Thoracic aorta (tissue), 2 donors: ENCODE data around the gene ST3GAL5. TPM values are rescaled to one million over a fixed set of nuclear protein-coding genes. Genes with fewer than 3 reads are reported as not detected.

ENCODE experiments used
- ATAC-seq: fragments of 150-250 bp; one replicate; pipeline ENCODE4 v1.8.0; 2017; ENCODE audit warnings: low read depth; ENCODE audit not compliant: insufficient number of reproducible peaks, low FRiP score
- DNase-seq: peaks from one replicate; pipeline ENCODE4 v3.0.0-alpha.2; 2020; ENCODE audit warnings: low spot score
- H3K27ac ChIP-seq, 2 donors: fragments of 200-600 bp; sonication (generic); 1 replicate in 1 of 2; 2 replicates in 1 of 2; pipeline ENCODE4 v1.5.1; 2016; ENCODE audit warnings: mild to moderate bottlenecking in 2 of 2, moderate library complexity in 2 of 2
- H3K27me3 ChIP-seq: fragments of 200-600 bp; sonication (generic); replicated peaks from 2 replicates; pipeline ENCODE4 v1.6.0; 2016; ENCODE audit warnings: mild to moderate bottlenecking; ENCODE audit not compliant: insufficient read depth
- H3K36me3 ChIP-seq: fragments of 200-600 bp; sonication (generic); one replicate; pipeline ENCODE4 v1.5.1; 2016
- H3K4me1 ChIP-seq, 2 donors: fragments of 200-600 bp; sonication (generic); 1 replicate in 1 of 2; 2 replicates in 1 of 2; pipeline versions ENCODE4 v1.5.1 to v1.6.0; 2016; ENCODE audit warnings: low read depth in 2 of 2, mild to moderate bottlenecking in 1 of 2; ENCODE audit not compliant: control insufficient read depth in 1 of 2
- H3K4me3 ChIP-seq: fragments of 200-600 bp; sonication (generic); 2 replicates; pipeline ENCODE4 v1.5.1; 2016; ENCODE audit warnings: mild to moderate bottlenecking
- H3K9me3 ChIP-seq: fragments of 200-600 bp; sonication (generic); 2 replicates; pipeline ENCODE4 v1.5.1; 2016
- total RNA-seq, 2 donors: library from RNA; depleted of rRNA; stranded (reverse); fragments of >200 nt; gene quantifications; one replicate each; pipeline versions ENCODE4 v1.1.0 to v1.2.3, GENCODE V29; 2016
- TF ChIP-seq, protein P1 (sequence below): fragments of 200-600 bp; sonication (generic); IDR thresholded peaks from one replicate; pipeline ENCODE4 v1.5.1; 2019; ENCODE audit warnings: antibody characterized with exemption

The ST3GAL5 gene
- total RNA-seq, 2 donors from 2014 or later, result 11.9 to 32.7 TPM

DNA sequence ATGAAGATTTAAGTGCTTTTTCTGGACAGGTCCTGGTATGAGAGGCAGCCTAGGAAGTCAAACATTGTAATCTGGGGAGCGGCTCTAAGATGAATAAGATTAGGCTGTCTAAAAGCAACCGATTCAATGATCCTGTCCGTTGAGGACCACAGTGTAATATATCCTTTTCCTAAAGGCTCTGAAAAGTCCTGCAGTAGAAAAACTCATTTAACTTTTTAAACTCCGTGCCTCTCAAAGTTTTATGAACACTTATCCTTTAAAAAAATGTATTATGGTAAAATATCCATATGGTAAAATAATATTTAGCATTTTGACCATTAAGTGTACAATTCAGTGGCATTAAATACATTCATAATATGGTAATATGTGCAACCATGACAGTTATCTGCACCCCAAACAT is 95.2 kb downstream of the ST3GAL5 start:
- ATAC-seq (no peak), DNase-seq (no peak)
- Histone ChIP-seq H3K9me3 (no peaks in the 10 kb centered on the region), H3K36me3 (peaks cover 17% of the 10 kb centered on the region), H3K4me1 (peaks cover 51 to 91% of the 10 kb centered on the region in 2 donors), H3K27me3 (no peaks in the 10 kb centered on the region), H3K4me3 (no peak overlapping the region), H3K27ac (peak overlapping the region; percentile 93 to 96)
- TF ChIP-seq, protein P1, sequence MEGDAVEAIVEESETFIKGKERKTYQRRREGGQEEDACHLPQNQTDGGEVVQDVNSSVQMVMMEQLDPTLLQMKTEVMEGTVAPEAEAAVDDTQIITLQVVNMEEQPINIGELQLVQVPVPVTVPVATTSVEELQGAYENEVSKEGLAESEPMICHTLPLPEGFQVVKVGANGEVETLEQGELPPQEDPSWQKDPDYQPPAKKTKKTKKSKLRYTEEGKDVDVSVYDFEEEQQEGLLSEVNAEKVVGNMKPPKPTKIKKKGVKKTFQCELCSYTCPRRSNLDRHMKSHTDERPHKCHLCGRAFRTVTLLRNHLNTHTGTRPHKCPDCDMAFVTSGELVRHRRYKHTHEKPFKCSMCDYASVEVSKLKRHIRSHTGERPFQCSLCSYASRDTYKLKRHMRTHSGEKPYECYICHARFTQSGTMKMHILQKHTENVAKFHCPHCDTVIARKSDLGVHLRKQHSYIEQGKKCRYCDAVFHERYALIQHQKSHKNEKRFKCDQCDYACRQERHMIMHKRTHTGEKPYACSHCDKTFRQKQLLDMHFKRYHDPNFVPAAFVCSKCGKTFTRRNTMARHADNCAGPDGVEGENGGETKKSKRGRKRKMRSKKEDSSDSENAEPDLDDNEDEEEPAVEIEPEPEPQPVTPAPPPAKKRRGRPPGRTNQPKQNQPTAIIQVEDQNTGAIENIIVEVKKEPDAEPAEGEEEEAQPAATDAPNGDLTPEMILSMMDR, result no peak

GRCh38 chr2:85792783-85793441 is 95.9 kb downstream of the ST3GAL5 start:
- Histone ChIP-seq H3K36me3 (peaks cover 19% of the 10 kb centered on the region), H3K27ac (peak overlapping the region; percentile 93 to 96), H3K4me1 (peaks cover 51 to 94% of the 10 kb centered on the region in 2 donors), H3K4me3 (no peak overlapping the region), H3K27me3 (no peaks in the 10 kb centered on the region), H3K9me3 (no peaks in the 10 kb centered on the region)
- DNase-seq (no peak), ATAC-seq (peak; percentile 67)
- TF ChIP-seq, protein P1, result no peak

- Histone ChIP-seq H3K27ac (peak overlapping the region; percentile 79 to 93), H3K36me3 (peaks cover 23% of the 10 kb centered on the region), H3K4me3 (no peak overlapping the region), H3K4me1 (peaks cover 51 to 95% of the 10 kb centered on the region in 2 donors), H3K27me3 (no peaks in the 10 kb centered on the region), H3K9me3 (no peaks in the 10 kb centered on the region)
- DNase-seq (no peak), ATAC-seq (no peak)
- TF ChIP-seq, protein P1, result no peak
Observed at GRCh38 chr2:85791704-85792565, 96.9 kb downstream of the ST3GAL5 start.

- no peak for DNase-seq
- peaks cover 23% of the 10 kb centered on the region for H3K36me3 ChIP-seq
- peak overlapping the region; percentile 79 to 93 for H3K27ac ChIP-seq
Observed at GRCh38 chr2:85790499-85791188, 98.1 kb downstream of the ST3GAL5 start.

More at GRCh38 chr2:85790499-85791188, 98.1 kb downstream of the ST3GAL5 start:
- peaks cover 50 to 95% of the 10 kb centered on the region in 2 donors for H3K4me1 ChIP-seq
- no peak for ATAC-seq
- no peaks in the 10 kb centered on the region for H3K27me3 ChIP-seq
- TF ChIP-seq, protein P1, result no peak
- no peak overlapping the region for H3K4me3 ChIP-seq
- H3K9me3 ChIP-seq, result no peaks in the 10 kb centered on the region
